GM18505 (cell line): ENCODE measurements around the gene RHOJ.

Experiments
- ATAC-seq: cut with Tn5 transposase; IDR thresholded peaks from one replicate; pipeline ENCODE4 v1.9.1; 2021; ENCODE audit not compliant: unreplicated experiment
- POLR2A ChIP-seq: IDR thresholded peaks from 4 replicates; pipeline ENCODE4 v1.6.1; 2011; ENCODE audit warnings: borderline replicate concordance; ENCODE audit not compliant: insufficient read depth, insufficient read length; ENCODE audit errors: extremely low read depth

The RHOJ gene

DNA sequence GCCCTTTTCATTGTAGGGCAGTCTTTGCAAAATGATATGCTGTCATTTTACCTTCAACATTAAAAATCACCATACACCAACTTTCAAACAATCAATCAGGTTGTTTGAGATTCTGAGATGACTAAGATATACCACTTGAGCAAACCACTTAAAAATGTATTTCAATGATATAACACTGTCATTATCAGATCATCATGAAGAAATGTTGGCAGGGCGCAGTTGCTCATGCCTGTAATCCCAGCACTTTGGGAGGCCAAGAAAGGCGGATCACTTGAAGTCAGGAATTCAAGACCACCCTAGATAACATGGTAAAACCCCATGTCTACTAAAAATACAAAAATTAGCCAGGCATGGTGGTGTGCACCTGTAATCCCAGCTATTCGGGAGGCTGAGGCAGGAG lies 13.0 kb upstream of the RHOJ start:
- no peak for ATAC-seq
- TF ChIP-seq POLR2A: no peak

DNA sequence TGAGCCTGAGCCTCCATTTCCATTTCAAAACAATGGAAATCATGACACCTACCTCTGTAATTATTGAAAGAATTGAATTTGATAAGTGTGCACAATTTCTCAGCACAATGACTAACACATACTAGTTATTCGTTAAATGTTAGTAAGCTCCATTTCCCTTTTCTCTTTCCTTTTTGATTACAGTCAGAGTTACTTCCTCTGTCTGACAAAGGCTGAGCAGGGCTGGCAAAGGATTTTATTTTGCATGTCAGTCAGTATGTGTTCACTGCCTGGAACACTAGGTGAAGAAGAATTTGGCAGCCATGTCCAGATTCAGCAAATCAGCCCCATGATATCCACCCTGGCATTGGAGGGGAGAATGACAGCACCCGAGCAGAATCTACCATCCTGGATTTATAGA lies 12.2 kb upstream of the RHOJ start:
- no peak for ATAC-seq
- no peak for TF ChIP-seq POLR2A

DNA sequence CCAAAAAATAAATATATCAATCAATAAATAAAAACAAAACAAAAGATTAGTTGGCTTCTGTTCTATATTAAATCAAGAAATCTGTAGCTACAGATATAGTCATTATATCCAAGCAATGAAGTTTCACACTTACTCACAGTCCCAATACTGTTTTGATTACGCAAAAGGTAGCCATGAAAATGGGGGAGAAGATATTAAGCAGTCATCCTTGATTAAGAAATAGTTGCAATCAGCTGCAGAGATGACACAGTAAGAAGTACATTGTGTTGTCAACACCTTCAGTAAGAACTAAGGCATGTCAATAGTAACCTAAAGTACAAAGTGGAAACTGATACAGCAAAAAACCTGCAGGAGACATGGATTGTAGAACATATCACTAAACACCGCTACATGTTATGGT lies 11.0 kb upstream of the RHOJ start:
- ATAC-seq: no peak
- no peak for TF ChIP-seq POLR2A

DNA sequence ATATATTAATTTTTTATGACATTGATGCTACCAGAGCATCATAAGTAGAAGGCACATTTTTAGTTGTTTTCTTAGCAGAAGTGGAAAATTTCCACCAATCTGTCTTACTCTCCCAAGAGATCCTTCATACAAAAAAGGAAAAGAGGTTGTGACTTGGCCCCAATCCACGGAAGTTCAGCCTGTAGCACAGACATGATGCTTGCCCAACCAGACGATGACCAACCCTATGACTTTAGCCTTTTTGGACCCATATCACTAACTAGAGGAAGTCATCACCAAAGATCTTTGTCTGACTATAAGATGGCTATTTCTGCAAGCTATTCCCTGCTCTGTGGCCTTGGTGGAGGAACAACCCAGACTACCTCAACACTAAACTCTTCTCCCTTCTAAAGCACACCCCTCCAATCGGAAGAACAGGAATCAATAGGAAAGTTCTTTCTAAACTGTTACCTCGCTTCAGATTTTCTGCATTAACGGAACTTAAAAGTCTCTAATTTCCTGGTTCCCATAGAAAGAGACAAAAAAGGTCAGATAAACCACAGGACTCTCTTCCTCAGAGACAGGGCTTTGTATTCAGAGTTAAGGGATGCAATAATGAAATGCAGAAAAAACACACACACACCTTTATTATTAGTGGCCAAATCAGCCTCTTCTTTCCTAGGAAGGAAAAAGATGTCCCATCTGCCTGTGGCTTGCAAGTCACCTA lies 4.1 kb upstream of the RHOJ start:
- no peak for TF ChIP-seq POLR2A
- no peak for ATAC-seq

DNA sequence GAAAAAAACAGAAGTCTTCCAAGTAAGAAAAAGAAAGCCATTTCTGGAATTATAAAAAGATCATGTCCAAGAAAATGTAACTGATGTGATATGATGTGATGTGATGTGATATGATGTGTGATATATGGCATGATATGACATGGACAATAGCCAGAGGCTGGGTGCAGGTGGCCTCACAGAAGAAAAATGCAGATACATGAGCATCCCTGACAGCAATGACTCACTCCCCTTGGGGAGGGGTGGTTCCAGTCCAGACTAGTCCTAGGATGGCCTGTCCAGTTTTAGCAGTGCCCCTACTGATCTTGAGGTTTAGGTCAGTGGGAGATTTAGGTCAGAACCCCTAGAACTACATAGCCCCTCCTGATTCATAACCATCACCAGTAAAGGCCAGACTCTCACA lies 3.5 kb upstream of the RHOJ start:
- TF ChIP-seq POLR2A: no peak
- ATAC-seq: no peak

DNA sequence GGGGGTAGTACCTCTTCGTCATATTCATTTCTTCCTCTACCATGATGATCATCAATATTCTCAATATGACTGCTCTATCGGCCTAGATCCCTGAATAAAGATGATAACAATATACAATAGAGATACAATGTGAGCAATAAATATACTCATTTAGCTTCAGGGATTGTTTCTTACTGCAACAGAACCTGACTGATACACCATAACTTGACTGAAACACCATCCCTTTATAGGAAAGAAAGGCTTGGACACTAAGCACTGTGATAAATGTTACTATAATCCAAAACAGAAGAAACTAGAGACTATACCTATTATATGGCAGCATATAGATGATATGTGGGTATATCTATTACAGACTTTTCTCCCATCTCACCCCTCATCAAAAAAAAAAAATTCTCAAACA lies 1.2 kb upstream of the RHOJ start:
- ATAC-seq: no peak

DNA sequence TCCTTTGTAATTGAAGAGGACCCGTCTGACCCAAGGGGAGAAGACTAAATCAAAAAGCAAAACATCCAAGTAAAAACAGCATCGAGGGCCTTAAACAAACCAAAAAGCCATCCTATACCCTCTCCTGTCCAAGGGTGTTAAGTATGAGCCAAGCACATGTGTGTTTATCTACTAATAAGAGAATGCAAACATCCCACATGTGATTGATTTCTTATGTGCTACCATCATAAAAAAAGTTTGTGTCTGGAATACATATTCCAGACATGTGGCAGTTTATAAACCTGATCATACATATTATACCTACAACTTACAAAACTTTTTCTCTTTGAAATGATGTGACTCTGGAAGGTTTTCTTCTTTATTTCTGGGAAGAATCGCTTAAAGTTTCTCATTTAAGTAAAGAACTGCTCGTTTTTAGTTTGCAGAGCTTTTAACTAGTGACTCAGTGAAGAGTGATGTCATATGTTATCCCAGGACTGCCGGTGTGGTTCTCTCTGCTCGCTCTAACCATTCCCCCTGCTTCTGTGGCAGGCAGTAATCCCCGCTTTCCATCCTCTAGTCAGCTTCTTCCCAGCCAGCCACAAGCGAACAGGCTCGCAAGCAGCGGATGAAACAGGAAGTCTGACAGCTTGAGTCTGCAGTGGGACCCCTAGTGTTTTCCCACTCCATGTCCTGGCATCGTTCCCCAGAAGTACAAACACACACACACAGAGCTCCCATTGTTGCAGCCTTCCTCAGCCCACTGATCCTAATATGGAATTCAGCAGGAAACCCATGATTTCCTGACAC lies 431 bp upstream of the RHOJ start:
- TF ChIP-seq POLR2A: no peak
- no peak for ATAC-seq

More for the DNA sequence above, 1.2 kb upstream of the RHOJ start:
- TF ChIP-seq POLR2A: no peak

DNA sequence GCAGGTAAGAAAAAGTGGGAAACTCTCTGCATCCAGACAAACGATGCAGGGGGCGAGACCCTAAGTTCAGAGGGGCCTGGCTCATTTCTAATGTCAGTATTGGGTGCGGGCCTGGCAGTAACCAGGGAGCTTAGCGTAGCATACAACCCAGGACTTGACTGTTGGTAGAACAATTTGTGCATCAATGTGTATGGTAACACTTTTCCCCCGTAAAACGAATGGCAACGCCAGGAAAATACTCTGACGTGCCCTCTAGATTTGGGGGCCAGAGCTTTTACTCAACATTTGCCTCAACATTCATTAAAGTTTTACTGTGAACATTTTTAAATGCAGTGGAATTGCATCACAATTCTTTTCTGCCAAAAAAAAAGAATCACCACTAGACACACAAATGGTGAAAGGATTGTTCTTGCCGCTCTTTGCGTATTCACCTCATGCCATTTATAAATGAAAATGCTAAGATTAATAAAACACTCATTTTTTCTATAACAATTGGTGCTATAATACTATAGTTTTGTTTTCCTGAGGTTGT lies 867 bp downstream of the RHOJ start:
- TF ChIP-seq POLR2A: no peak
- no peak for ATAC-seq

DNA sequence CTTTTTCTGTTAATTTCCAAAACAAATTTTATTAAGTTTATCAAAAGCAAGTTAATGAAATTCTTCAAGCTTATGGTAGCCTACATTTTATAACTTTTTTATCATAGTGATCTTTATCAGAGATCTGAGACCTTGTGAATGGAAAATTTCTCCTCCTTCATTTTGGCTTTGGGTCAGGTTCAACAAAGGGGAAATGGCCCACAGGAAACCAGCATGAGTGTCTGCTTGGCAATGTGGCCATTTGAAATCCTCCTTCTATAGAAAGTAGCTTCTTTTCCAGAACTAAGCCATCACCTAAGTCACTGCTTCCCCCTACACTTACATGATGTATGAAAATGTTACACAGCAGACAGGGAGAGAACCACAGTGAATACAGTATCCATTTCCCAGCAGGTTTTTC lies 1.6 kb downstream of the RHOJ start:
- ATAC-seq: no peak
- TF ChIP-seq POLR2A: no peak

DNA sequence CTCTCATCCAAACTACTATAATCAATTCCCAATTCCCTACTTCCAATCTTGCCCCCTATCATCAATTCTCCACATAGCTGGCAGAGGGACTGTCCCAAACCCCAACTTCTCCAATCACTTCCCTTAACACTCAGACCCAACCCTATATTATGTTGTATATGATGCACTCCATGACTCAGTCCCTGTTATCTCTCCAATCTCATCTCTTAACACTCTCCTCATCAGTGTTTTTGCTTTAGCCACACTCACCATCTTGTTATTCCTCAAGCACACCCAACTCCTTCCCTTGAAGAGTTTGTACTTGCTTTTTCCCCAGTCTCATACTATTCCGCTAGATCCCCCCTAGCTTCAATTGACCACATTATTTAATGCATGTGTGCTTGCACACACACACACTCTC lies 4.9 kb downstream of the RHOJ start:
- TF ChIP-seq POLR2A: no peak

DNA sequence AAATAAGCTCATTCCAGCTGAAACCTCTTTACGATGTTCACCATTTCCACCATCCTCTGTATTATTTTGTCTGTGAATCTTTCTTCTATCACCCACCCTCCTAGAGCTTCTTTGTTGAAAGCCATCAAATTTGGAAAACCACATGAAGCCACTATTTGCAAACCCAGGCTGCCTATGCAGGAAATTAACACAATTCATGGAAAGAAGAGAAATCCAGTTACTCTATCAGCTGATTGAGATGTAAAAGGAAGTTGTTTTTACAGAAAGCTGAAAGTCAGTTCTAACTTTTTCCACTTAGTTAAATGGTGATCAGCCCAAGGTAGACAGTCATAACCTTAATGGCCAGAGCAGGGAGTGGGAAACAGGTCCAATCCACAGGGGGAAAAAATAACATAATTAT lies 6.6 kb downstream of the RHOJ start:
- TF ChIP-seq POLR2A: no peak

More for the DNA sequence above, 4.9 kb downstream of the RHOJ start:
- no peak for ATAC-seq

DNA sequence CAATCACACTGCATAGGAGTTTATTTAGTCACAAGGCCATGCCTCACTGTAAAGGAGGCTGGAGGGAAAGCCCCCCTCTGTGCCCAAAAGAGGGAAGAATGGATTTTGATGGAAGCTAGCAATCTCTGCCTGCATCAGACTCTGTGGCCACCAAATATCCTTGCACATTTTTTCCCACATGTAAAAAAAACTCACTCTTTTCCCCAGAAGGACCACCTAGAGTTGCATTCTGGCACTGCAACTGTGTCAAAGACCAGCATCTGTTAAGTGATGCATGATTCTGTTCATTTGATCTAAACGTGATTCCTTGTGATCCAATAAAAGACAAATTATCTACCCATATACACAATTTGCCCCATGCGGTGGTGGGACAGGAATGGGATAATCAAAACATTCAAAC lies 8.0 kb downstream of the RHOJ start:
- ATAC-seq: no peak
- TF ChIP-seq POLR2A: no peak

More for the DNA sequence above, 6.6 kb downstream of the RHOJ start:
- ATAC-seq: no peak

DNA sequence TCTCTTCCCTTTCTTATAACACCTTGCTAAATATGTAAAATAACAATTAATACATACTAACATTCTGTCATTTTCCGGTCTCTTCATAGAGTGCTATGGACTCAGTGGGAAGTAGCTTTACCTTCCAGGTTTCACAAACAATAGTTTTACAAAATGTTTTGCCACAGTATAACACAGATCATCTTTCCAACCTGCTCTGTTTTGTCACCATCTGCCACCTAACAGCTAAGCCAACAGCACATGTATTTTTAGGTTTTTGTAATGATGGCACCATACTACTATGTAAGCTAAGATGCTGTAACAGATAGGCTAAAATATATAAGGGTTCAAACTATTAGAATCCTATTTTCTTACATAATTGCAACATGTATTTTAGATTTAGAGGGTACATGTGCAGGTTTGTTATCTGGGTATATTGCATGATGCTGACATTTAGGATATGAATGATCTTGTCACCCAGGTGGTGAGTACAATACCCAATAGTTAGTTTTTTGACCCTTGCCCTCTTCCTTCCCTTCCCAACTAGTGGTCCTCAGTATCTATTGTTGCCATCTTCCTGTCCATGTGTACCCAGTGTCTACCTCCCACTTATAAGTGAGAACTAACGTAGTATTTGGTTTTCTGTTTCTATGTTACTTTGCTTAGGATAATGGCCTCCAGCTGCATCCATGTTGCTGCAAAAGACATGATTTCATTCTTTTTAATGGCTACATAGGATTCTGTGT lies 8.7 kb downstream of the RHOJ start:
- TF ChIP-seq POLR2A: no peak
- ATAC-seq: no peak

DNA sequence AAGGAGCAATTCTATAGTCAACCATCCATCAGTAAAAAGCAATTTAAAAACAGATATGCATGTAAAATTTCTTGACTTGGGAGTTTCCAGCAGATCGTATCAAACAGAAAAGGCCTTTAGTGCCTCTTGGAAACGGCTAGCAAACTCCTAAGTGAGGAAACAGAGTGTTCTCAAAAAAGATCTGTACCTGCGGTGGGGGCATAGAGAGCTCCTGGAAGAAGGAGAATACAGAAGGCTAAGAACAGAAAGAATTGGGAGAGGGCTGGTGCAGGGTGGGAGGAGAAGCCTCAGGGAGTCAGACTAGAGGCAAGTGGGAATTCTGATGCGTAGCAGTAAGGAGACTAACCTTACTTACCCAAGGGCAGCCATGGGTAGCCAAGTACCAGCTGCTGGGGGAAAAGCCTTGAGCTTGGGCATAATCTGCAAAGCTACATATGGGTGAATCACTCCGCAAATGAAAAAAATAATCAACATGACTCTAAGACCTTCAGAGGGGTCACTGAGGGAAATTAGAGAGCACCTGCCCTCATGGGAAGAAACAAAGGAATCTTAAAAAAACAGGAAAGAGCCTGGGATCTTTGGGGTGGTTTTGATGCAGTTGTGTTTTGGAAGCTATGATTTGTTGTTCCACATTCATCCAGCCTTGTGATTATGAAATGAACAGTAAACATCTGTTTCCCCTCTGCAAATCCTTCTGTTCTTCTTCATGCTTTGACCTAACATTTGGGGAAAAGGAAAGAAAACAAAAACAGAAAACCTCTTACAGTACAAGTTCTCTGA lies 10.4 kb downstream of the RHOJ start:
- no peak for ATAC-seq
- TF ChIP-seq POLR2A: no peak

DNA sequence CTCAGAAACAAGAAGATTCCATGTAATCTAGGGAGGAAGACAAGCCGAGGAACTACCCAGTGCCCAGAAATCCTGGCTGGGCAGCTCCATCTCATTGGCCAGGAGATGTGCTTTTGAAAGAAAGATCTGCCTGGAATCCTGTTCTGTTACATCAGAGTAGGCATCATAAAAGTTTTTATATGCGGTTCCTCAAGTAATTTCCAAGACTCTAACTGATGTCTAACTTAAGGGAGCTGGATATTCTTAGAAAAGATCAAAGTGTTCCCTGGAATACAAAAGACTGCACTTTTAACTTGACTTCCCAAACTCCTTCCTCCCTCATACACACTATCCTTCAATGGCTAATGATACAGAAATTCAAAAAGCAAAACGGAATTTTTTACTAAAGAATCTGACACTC lies 16.3 kb downstream of the RHOJ start:
- TF ChIP-seq POLR2A: no peak
- ATAC-seq: no peak
